HG02938 (cell line): ENCODE data around the gene CR1.
A peak's percentile ranks its signal among the peaks of the same experiment; 100 is the strongest.
"Not testable (repeated sequence)": the region's sequence is repeated elsewhere in the genome, so short reads cannot be mapped to it uniquely, and the experiment has no call there.

ENCODE experiments used
- ATAC-seq: cut with Tn5 transposase; IDR thresholded peaks from one replicate; pipeline ENCODE4 v1.9.1; 2021; ENCODE audit warnings: mild to moderate bottlenecking, moderate library complexity; ENCODE audit not compliant: unreplicated experiment

CR1 gene

DNA sequence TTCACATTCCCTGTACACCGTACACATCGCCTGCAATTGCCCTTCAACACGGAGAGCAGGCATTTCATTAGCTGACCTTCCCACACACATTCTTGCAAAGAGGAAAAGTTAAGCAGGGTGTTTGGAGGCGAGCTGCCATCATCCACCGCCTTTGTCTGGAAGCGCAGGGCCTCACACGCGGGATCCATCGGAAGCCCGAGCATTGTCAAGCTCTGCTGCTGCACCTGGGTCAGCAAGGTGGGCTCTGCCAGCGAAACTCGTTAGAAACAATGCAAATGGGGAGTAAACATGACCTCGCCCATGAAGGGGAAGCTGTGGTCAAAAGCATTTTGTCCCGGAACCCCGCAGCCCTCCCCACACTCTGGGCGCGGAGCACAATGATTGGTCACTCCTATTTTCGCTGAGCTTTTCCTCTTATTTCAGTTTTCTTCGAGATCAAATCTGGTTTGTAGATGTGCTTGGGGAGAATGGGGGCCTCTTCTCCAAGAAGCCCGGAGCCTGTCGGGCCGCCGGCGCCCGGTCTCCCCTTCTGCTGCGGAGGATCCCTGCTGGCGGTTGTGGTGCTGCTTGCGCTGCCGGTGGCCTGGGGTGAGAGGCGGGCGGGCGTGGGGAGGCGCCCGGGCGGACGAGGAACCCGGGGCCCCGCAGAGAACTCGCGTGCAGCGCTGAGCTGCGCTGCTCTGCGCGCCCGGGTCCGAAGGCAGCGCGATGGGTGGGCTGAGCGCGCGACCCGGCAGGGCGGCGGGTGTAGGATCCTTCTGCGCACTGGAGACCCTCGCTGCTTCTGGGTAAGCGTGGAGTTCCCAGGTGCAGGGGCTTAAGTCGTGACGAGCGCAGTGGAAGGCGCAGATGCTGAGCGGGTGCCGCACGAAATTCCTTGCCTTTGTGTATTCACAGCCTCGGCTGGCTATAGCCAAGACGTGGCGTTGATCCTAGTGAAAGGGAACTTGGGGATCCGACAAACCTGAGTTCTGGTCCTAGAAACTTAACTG, at the start of gene CR1:
TSS of gene CR1 (plus strand) at position 357 of the 992 bp plus-strand sequence. CDS start at position 468, 111 bp downstream.
- no peak for ATAC-seq

DNA sequence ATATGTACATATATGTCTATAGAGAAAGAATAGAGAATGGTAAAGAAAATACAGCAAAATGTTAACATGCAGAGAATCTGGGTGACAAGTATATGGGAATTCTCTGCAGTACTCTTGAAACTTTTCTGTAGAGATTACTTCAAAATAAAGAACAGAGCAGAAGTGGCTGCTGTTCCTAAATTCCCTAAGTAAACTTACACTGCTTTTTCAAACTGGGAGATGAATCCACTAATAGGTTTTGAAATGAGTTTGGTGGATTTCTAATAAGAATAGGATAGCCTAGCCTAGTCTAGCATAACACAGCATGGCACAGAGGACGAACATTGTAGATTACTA, 42.3 kb upstream of the CR1 start:
- no peak for ATAC-seq

DNA sequence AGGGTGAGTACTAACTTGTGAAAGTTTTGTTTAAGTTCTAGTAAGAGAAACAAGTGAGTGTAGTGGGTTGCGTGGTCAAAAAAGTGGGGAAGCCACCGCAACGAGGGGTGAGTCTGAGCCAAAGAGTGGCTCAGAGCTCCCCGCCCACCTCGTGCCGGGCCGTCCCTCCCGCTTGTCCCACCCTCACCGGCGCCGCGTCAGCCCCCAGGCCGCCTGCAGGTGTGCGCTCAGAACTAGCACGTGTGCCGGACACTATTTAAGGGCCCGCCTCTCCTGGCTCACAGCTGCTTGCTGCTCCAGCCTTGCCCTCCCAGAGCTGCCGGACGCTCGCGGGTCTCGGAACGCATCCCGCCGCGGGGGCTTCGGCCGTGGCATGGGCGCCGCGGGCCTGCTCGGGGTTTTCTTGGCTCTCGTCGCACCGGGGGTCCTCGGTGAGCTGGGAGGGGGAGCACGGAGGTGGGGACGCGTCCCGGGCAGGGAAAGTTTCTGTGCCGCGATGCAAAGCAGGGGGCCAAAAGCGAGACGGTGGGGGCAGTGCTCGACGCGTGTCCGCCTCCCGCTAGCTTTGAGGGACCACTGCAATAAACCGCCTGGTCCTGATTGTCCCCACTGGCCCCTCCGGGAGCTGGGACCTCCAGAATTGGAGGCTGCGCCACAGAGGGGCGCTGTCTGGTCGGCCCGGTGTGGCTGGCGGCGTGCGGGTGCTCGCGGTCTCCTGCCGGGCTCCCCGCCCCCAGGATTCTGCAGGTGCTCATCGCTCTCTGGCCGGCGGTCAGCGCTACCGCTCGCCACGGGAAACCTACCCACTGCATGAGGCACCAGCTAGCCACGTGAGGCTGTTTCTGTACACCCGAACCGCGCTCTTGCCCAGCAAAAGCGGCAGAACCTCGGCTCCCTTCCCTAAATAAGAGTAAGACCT, 41.7 kb upstream of the CR1 start, which contains the start of gene CR2:
TSS of gene CR2 (plus strand) at position 283 of the 919 bp plus-strand sequence. CDS start at position 374, 91 bp downstream.
- peak; percentile 82 for ATAC-seq

DNA sequence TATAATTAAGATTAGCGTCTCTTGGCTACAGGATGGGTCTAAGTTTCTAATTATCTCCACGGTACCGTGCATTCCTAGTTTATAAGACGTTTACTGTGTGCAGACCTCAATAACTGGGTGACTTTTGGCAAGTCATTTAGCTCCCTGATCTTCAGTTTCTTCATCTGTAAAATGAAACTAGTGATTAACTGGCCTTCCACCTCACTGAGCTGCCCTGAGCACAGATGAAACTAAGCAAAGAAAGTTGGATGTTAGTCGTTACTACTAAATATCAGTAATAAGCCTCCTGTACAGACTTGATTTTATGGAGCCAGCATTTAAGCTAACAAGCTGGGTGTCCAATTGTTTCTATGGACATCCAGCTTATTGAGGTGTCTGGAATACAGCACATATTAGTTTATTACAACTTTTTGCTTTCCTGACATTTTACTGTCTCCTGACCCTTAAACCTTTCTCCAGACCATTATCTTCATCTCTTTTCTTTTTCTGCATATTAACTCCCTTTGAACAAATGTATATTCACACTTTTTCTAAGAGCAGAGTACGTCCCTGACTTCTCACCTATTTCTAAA, 40.7 kb upstream of the CR1 start:
- ATAC-seq: peak; percentile 38

DNA sequence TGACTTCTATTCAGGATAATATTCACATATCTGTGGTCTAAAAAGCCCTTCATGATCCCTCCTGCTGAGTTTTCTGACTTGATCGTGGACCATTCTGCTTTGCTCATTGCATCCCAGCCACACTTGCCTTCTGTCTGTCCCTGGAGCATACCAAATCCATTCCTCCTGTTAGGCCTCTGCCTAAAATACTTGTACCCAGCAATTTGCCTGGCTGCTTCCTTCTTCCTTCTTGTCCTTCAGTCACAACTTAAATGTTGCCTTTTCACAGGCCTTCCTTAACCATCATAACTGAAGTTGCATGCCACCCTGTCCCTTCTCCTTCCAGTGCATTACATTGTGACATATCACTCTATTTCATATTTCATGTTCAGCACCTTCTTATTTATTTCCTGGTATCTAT, 37.5 kb upstream of the CR1 start:
- no peak for ATAC-seq

DNA sequence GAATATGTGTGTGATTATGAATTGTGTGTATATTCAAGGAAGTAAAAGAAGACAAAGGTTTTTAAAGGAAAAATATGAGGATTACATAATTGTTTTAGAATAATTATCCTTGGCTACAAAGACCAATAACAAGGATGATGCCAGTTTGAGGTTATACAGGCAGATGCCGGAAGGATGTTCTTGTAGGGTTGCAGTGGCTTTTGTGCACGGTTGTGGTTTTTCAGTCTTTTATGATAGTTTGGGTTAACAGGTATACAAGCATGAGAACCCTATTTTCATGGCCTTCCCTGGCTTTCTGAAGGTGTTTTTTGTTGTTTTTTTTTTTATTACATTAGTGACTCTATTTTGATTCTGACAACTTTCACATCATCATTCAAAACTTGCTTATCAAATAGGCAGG, 36.9 kb upstream of the CR1 start:
- no peak for ATAC-seq

DNA sequence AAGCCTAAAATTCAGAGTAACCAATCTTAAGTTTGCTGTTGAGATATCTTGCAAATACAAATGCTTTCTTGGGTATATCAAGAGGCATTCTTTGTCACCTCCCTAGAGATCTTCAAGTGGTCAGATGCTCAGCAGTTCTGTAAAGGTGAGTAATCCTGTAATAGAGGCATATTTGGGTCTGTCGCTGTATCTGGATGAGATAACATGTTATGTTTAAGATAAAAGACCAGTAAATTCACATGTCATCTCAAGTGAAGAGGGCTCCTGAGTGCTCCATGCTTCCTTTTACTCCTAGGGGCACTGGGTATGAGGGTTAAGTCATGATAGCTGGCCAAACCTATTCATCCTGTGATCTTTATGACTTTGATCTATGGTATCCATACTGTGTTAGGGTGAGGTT, 34.3 kb upstream of the CR1 start:
- ATAC-seq: no peak

DNA sequence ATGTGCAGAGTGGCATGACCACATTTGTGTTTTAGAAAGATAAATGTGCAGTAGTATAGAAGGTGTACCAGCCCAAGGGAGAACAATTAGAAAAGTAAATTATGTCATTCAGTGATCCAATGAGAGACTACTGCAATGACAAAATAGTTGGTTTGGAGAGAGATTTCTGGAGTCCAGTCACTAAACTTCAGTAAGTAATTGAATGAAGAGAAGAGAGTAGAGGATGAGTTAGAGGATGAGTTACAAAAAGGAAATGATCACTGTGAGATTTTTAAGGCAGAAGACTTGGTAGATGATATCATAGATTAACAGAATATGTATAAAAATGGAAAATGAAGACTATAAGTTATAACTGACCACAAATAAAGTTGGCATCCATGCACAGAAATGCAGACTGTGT, 33.4 kb upstream of the CR1 start:
- no peak for ATAC-seq

DNA sequence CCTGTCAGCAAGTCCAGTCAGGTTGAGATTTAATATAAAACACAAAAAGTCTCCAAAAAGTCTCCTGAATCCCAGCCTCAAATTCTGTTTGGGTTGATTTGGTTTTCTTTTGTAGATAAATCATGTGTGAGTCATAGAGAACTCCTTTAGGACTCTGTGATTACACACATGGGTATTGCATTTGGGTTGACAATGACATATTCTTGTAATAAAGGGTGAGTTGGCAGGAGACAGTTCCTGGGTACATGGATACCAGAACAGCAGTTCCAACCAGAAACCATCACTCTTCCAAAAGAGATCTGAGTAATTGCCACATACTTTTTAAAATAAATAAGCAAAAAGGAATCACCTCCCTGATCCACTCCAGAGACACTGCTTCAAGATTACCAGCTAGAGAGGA, 32.9 kb upstream of the CR1 start:
- no peak for ATAC-seq

DNA sequence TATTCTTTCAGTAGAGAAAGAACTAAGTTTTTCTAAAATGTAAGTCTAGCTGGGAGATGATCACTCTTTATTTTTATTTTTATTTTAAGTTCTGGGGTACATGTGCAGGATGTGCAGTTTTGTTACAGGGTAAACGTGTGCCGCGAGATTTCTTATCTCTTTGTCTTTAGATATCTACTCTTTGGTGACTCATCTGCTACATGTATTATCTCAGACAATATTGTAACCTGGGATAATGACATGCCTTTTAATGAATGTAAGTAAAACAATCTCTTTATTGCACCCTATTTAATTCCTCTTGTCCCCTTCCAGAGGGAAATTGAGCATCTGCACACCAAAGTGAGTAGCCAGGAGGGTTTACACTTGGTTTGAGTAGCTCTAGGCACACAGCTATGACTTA, 32.4 kb upstream of the CR1 start:
- no peak for ATAC-seq

DNA sequence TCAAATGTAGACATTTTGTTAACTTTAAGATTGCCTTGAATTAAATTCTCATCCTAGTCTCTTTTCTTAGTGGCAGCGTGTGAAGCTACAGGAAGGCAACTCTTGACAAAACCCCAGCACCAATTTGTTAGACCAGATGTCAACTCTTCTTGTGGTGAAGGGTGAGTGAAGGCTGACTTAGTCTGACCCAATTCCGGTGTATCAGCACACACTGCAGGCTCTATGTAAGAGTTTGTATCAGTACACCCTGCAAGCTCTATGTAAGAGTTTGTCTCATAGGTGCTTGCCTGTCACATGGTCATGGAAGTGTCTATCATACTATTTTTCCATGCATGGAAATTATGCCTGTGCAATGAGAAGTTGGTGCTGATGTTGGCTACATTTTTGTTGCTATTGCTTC, 25.0 kb upstream of the CR1 start:
- no peak for ATAC-seq

DNA sequence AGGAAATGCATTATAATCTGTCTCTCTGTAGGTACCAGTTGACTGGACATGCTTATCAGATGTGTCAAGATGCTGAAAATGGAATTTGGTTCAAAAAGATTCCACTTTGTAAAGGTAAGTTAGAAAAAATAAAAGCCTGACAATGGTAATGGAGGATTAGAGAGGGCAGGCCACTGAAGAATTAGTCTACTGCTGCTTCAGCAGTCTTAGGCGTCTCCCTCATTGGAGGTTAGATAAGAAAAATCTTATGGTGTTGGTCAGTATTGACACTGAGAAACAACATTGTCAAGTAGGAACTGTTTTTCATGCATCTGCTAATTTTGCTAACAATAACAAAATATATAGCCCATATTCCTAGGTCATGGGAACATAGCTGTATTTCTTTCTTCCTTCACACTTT, 21.7 kb upstream of the CR1 start:
- no peak for ATAC-seq

DNA sequence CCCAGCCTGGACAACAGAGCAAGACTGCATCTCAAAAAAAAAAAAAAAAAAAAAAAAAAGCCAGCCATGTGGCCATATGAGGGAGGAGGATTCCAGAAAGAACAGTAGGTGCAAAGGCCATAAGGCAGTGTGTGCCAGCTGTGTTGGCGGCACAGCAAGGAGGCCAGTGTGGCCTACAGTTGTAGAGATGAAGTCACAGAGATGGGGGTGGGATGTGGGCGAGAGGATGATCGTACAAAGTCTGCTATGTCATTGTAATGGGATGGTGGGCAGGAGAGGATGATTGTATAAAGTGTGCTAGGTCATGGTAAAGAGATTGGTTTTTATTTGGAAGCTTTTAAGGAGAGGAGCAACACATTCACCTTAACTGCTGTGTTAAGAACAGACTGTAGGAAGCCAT, 9.8 kb upstream of the CR1 start:
- ATAC-seq: no peak

DNA sequence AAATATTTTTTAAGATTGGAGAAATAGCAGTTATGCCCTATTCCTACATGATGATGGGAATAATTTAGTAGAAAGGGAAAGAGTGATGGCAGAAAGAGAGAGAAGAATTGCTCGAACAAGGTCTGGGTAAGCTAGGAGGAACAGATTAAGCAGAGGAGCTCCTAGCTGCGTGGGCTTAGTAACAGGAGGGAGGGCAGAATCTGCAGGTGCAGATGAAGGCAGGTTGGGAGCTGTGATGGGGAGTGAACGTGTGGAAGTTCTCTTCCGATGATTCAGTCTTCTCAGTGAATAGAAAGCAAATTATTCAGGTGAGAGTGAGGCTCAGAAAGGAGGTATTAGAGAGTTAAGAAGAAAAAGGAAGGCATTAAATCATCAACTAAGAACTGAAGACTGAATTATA, 8.3 kb upstream of the CR1 start:
- no peak for ATAC-seq

DNA sequence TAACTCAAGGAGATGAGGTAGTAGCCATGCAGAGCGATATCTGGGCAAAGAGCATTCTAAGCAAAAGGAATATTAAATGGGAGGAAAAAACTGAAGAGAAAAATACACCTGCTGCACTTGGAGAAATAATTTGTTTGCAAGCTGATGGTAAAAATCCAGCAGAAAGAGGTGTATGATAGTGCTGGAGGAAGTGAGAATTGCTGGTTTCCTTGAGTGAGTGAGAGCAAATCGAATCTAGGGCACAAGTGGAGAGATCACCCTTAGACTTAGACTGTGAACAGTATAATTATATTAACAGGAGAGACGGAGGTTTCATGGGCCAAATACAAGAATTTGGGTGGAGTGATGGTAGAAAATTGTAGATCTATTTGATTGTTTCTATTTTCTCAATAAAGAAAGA, 2.7 kb upstream of the CR1 start:
- ATAC-seq: no peak

DNA sequence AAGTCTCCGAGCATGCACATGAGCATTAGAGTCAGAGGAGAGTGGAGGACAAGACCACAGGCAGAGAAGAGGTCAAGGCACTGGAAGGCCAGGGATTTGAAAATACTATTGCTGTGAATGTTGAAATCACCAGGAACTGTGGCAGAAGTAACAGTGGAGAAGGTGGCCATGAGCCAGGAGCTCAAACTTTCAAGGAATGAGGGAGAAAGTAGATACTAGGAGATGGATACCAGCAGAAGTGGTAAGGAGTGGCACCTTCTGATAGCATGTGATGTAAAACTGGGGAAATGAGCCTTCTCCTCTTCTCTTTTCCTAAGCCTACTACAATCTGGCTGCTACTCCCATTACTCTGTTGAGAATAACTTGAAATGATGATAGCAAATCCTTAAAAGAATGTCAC, 1.8 kb upstream of the CR1 start:
- ATAC-seq: no peak

DNA sequence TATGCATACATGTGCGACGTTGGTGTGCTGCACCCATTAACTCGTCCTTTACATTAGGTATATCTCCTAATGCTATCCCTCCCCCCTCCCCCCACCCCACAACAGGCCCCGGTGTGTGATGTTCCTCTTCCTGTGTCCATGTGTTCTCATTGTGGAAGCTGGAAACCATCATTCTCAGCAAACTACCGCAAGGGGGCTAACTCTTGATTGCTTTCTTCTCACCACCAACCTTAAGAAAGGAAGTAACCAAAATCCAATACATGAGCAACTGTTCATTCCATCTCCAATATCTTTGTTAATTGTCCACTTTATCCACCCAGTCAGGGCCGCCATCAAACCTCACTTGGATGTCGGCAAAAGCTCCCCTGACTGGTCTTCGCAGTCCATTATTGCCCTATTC, 676 bp upstream of the CR1 start:
- not testable (repeated sequence) for ATAC-seq

DNA sequence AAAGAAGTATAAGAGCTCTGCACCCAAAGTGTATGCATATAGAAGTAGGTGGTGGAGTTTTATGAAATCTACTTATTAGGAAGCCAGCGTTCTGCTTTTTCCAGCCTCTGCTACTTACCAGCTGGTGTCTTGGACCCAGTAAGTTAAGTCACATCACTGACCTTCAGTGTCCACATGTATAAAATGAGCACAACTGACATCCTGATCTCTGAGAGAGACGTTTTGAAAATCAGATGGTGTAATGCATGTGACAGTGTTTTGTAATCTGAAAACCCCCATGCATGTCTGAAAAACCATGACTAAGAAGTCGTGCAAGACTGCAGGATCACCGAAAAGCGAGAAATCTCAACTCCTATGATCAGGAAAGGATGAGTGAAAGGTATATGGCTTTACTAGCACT, 2.0 kb downstream of the CR1 start:
- no peak for ATAC-seq

DNA sequence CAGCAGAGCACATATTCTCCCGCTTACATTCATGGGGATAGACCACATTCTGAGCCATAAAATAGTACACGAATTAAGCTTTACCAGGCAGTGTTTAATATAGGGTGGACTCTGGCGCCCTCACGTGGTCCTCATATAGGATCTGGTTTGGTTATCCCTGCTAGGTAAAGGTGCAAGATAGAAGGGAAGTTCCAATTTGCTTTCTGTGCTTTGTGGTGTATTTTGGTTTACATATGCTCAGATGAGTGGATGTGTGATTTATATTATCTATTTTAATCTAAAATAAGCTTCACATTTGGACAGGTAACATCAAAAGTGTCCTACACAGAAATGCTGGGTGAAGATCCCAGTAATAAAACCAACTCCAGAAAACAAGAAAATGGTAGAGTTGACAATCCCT, 3.6 kb downstream of the CR1 start:
- ATAC-seq: peak; percentile 41

DNA sequence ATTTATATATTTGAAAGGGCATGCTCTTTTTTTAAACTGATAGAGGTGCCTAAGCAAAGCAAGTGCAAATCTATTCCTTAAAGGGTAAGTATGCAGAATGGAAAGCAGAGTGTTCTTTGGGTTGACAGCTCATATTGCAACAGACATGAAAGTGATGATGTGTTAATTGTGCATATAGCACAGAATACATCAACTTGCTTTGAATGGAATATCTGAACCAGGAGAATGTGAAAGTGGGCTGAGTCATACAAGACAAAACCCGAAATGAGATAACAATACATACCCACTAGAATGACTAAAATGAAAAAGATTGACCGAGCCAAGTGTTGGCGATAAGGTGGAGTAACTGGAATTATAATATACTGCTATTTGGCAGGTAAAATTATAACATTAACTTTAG, 4.3 kb downstream of the CR1 start:
- no peak for ATAC-seq

DNA sequence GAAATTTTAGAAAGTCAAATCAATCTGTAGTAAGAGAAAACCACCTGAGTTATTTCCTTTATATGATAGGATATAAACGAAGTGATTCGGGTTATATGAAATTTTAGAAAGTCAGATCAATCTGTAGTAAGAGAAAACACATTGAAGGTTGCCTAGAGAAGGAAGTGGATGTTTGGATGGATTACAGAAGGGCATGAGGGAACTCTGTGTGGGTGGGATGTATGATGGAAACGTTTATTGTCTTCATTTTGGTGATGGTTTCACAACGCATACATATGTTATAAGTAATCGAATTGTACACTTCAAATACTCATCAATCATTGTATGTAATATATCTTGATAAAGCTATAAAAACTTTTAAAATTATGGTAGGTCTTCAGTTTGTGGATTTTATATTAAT, 5.1 kb downstream of the CR1 start:
- ATAC-seq: no peak
